Right ventricle myocardium inferior (tissue), 1 donor: Measurements from ENCODE around the gene CLCN7. TPM values are rescaled to one million over a fixed set of nuclear protein-coding genes. Genes with fewer than 3 reads are reported as not detected.
"Not testable (repeated sequence)": the region's sequence is repeated elsewhere in the genome, so short reads cannot be mapped to it uniquely, and the experiment has no call there.

Experiments
- ATAC-seq: fragments of 200-7000 bp; cut with Tn5 transposase; one replicate; pipeline ENCODE4 v1.9.1; 2020; ENCODE audit warnings: mild to moderate bottlenecking, moderate library complexity
- DNase-seq: peaks from one replicate; pipeline ENCODE4 v3.0.0; 2021; ENCODE audit errors: missing footprints
- intact Hi-C: fragments of 100-400 bp; cut with DNase I; formaldehyde crosslinking; loops from one replicate; pipeline ENCODE4 v1.11.0; 2022
- total RNA-seq: library from RNA; stranded (reverse); fragmentation: NEBNext Ultra II Directional; extraction: Animal tissue kit (Norgen Biotek cat#: 25700); gene quantifications from one replicate; pipeline ENCODE4 v1.2.1, GENCODE V29; 2021
- donor health status: DM: no; HTN: yes; CAD: no; lungs with severe emphysema.

CLCN7 gene
- total RNA-seq, 1 donor from 2014 or later: 49.5 TPM

DNA sequence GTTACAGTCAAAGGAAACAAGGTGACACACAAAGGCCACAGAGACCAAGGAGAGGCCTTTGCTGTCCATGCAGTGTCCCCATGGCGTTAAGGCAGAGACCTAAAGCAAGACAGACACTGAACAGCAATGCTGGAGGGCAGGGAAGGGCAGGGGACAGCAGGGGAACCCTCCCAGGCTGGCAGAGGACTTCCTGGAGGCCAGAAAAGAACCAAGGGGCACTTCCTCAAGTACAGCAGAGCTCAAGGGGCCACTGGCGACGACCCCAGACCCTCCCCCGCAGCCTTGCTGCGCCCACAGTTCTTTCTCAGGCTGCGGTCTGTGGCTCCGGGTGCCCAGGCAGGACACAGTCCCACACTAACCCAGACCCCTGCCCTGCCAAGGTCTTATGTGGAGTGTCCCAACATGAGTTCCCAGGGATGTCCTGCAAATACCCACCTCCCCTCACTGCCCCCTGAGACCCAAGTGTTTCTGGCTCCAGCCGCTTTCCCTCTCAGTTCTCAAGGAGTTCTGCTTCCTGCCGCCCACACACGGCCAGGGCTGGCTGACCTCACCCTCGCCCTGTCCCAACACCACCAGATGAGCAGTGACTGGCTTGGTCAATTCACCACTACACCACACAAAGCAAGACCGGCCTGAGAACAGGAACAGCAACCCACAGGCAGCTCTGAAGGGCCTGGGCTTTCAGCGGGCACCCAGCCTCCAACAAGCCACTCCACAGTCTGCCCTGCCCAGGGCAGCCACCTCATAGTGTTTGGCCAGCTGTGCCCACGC lies 4.2 kb downstream of the CLCN7 start:
- no peak for ATAC-seq
- intact Hi-C loops: loop anchor here (5.0 kb wide), 1 partner anchor 43 kb away; no protein-coding TSS in a partner anchor
- DNase-seq: no peak

DNA sequence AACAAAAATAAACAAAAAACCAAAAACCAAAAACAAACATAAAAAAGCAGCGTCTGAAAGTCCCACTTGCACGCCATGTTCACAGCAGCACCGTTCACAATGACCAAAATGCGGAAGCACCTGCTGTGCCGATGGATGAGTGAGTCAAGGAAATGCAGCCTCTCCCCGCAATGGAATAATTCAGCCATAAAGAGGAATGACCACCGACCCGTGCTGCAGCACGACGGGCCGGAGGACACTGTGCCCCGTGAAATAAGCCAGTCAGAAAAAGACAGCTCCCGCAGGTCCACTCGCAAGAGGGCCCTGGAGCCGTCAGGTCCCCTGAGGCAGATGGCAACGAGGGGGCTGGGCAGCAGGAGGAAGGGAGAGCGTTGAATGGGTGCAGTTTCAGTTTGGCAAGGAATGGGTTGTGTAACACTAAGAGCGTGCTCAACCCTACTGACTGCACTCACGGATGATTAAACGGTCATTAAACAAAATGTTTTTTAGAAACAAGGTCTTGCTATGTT lies 5.1 kb downstream of the CLCN7 start:
- DNase-seq: peak; percentile 72
- no peak for ATAC-seq
- intact Hi-C loops: loop anchor here (5.0 kb wide), 1 partner anchor 42 kb away; no protein-coding TSS in a partner anchor

DNA sequence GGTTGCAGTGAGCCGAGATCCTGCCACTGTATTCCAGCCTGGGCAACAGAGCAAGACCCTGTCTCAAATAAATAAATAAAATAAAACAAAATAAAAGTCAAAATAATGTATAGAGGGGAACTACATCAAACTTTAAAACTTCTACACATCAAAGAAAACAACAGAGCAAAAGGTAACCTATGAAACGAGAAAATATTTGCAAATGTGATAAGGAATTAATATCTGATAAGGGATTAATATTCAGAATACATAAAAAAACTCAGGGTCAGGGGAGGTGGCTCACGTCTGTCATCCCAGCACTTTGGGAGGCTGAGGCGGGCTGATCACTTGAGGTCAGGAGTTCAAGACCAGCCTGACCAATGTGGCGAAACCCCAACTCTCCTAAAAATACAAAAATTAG lies 5.7 kb downstream of the CLCN7 start:
- intact Hi-C loops, ATAC-seq, DNase-seq: not testable (repeated sequence)

DNA sequence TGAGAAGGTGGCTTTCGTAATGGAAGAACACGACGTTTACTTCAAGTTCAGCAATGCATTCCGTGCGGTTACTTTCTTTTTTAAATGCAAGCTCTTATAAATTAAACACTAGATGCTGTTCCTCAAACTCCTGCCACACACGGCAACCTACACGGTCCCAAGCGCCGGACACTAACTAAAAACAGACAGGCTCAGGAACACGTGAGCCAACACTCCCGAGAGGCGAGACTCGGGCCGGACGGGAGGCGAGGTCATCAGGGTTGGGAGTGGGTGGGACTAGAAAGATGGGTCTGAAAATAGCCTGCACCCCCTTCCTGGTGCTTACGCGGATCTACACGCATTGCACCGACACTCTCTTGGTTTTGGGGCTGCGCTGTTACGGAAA lies 6.4 kb downstream of the CLCN7 start:
- intact Hi-C loops: no loop called here
- ATAC-seq (no peak), DNase-seq (no peak)

DNA sequence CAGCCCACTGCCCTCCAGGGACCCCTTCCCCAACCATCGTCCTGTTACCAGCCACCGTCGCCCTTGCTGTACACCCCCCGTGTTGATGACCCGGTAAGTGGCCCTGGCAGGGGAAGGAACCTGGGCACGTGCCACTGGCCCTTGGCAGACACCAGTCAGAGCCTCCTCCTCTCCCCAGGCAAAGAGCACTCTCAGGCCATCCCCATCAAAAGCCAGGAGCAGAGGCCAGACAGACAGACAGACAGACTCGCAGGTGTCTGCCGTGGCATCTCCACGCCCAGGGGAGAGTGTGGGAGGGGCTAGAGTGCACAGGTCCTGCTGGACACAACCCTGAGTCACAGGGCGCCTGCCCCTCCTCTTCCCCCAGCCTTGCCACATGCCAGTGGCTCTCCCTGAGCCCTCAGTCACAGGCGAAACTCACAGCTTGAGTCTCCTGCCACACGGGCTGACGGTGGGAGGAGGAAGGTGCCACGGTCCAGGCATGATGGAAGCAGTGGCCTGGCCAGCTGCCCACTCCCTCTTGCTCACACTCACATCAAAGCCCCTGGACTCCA lies 7.8 kb downstream of the CLCN7 start:
- intact Hi-C loops: no loop called here
- ATAC-seq: peak; percentile 14

DNA sequence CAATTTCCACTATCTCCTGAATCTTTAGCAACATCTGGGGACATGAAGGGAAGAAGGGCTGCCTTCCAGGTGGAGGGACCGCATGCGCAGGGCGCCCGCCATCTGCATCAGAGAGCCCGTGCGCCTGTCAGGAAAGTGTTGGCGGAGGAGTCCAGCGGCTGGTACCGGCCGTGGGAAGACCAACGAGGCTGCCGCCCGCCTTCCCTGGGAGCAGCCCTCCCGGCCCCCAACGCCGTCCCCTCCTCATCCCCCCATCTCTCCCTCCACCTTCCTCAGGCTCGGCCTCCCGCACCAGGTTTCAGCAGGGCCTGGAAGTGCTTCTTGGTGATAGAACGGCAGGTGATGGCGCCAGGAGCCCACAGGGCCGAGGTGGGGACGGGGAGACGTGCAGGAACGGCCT lies 8.8 kb downstream of the CLCN7 start:
- ATAC-seq: no peak
- DNase-seq: no peak
- intact Hi-C loops: no loop called here

More for the DNA sequence above, 7.8 kb downstream of the CLCN7 start:
- no peak for DNase-seq

DNA sequence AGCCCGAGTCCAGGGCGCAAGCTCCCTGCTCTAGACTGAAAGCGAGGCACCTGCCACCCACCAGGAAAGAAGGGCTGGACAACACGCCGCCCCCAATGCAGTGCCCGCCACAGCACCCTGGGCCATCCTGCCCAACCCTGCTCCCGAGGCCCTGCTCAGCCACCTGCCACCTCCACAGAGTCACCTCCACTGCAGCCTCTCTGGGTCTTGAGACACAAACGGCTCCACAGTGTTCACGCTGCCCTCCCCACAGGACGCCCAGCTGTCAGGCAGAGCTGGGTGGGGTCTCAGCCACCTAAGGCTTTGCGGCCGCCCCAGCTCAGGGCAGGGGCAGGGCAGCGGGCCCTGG lies 9.3 kb downstream of the CLCN7 start:
- no peak for DNase-seq
- ATAC-seq: no peak
- intact Hi-C loops: no loop called here

DNA sequence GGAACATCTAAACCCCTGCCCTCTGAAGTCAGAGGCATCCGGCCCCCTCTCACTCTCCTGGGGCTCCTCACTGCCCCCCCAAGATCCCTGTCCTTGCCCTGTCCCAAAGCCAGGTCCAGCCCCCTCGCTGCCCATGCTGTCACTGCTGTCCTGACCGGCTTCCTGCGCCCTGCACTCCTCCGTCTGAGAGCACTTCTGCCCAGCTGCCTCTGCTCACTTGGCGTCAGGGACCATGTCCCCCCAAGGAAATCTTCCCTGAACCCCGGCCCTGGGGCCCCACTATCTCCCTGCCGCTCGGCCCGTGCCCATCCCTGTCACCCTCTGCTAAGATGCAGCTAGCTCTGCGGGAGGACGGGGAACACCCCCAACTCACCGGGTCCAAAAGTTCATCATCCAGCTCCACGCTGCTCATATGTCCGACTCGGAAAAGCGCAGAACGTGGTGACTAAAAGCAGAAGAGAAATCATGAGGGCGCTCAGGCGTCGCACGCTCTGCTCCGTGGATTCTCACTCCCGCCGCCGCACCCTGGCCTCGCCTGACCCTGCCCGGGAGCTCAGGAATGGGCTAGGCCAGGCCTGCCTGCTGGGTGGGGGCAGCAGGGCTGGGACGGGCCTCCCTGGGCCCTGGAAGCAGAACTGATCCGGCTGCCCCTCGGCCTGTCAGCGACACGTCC lies 9.8 kb downstream of the CLCN7 start:
- DNase-seq (no peak), ATAC-seq (no peak)
- intact Hi-C loops: no loop called here

DNA sequence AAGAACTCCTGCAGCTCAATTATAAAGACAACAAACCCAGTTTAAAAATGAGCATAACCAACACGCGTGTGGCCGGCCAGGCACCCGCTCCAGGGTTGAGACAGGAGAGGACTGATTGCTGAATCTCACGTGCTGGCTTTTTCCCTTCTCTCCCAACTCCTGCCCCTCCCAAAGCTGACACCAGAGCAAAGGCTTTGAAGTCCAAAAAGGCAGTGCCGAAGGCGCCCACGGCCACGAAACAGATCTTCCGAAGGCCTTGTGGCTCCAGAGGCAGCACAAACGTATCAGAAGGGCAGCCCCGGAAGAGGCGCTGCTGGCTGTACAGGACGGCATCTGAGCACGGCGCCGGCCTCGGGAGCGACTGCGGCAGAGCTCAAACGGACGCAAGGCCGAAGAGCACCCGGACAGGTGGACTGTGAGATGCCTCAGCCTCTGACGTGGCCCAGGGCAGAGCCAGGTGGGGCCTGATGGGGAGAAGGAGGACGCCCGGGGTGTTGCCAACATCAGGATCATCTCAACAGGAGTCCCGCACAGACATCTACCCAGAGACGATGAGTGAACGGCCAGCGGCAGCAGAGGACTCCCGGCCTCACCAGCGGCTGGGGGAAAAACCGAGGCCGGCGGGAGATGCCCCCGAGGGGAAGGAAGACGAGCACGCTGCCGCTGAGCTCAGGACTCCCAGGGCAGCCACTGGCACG lies 10.5 kb downstream of the CLCN7 start:
- intact Hi-C loops: no loop called here
- ATAC-seq (no peak), DNase-seq (no peak)

DNA sequence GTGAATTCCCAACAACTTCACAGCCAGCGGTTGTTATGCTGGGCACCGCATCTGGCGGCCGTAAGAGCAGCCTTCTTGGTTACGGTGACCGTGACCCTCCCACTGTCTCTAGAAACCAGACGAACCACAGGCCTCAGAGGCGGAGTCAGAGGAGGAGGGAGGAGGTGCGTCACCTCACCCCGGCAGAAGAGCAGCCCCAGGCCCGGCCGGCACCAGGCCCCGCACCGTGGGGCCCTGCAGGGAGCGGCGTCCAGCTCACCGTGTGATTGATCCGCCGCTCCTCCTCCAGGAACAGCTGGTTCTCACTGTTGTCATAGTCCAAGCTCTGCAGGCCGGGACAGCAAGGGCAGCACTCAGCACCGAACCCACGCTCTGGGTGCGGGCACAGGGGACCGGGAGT lies 13.7 kb downstream of the CLCN7 start:
- no peak for DNase-seq

DNA sequence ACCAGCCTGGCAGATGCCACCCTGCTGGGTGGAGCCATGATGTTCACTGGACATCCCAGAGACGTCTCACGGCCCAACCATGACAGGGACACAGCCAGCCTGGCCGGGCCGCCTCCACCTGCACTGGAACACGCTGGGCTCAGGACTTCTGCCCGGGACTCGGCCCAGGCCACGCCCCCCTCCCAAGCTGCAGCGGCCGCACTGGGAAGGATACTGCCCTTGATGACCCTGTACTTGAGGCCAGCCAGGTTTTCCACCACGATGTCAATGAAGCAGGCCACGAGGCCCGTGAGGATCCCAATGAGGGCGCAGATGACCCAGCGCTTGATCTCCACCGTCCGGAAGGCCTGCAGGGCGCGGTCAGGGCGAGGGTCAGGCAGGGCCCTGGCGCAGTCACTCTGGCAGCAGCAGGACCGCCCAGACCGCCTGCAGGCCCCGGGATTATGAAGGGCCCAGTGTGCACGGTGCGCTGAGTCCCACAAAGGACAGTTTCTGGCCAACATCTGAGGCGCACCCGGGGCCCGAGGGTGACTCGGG lies 14.2 kb downstream of the CLCN7 start:
- peak; percentile 63 for DNase-seq
- intact Hi-C loops: no loop called here
- ATAC-seq: no peak

More for the DNA sequence above, 13.7 kb downstream of the CLCN7 start:
- ATAC-seq: no peak
- intact Hi-C loops: no loop called here

DNA sequence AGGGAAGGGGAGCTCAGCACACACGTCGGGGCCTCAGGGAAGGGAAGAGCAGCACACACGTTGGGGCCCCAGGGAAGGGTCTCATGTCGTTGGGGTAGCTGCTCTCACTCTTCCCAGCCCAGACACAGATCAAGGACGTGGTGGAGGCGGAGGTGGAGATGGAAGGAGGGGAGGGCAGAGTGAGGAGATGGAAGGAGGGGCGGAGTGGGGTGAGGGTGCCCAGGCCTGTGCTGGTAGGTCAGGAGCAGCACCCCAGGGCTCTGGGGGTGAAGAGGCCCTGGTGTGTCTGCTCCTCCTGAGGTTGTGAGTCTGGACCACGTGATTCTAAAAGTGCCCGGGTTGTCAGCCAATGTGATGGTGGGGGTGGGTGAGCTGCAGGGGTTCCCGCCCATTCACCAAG lies 14.9 kb downstream of the CLCN7 start:
- intact Hi-C loops: no loop called here
- ATAC-seq (no peak), DNase-seq (no peak)

DNA sequence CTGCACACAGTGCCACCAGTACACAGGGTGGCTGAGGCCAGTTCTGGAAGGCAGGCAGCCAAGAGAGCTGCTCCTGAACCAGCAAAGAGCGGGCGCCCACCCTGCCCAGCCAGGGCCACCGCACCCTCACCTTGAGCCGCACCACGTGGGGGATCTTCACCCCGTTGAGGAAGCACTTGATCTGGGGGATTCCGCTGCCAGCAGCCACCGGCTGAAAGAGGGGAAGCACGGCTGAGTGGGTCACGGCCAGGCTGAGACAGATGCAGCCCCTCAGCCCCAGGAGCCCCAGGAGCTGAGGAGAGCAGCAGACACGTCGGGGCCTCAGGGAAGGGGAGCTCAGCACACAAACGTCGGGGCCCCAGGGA lies 15.9 kb downstream of the CLCN7 start:
- DNase-seq (peak; percentile 23), ATAC-seq (no peak)
- intact Hi-C loops: no loop called here

DNA sequence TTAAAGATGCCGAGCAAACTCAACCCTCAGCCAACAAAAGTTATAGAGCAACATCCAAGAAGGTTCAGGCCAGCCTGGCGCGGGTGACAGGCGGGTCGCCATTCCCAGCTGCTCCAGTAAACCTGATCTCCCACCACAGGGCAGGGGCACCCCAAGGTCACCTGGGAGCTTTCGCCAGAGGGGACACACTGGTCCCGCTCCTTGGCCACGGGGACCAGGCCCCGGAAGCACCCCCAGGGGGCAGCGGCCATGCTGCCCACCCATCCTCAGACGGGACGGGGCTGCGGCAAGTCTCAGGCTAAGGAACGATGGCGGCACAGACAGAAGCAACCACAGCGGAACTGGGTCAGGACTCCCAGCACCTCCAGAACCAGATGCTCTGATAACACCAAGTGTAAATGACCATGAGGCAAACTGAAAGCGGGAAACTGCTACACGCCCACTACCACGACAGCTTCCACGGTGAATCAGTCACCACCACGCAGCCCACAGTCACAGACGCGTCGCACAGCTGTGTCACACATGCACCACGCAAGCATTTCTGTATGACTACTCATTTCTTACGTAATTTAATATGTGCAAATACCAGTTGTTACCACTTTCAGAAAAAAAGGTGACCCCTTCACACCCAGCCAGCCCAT lies 16.4 kb downstream of the CLCN7 start:
- intact Hi-C loops: no loop called here
- DNase-seq (peak; percentile 32), ATAC-seq (no peak)

DNA sequence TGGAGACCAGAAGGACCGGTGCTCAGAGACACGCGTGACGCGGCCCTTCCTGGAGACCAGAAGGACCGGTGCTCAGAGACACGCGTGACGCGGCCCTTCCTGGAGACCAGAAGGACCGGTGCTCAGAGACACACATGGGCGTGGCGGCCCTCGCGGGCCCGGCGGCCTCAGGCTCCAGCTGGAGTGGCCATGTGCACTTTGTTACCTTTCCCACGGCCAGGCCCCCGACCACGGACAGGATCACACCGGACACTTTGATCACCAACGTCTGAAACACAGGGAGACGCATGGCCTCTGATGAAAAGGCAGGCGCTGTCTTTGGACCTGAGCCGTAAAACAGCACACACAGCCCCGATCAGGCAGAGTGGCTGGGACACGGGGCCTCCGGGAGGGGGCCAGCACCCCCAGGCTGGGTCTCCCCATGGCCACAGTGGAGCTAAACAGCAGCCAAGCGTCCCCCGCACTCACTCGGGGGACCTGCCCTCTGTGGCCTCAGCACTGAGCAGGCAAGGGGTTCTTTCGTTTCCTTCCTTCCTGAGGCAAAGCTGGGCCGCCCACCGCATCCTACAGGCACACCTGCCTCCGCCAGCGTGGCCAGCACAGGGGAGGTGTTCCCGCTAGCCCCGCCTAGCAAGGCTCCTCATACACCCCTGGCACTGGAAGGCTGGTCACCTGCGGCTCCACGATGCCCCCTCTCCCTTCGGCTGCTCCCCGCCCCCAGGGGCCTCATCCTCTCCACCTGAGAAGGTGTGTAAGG lies 17.2 kb downstream of the CLCN7 start:
- intact Hi-C loops: no loop called here
- no peak for ATAC-seq
- DNase-seq: peak; percentile 64

DNA sequence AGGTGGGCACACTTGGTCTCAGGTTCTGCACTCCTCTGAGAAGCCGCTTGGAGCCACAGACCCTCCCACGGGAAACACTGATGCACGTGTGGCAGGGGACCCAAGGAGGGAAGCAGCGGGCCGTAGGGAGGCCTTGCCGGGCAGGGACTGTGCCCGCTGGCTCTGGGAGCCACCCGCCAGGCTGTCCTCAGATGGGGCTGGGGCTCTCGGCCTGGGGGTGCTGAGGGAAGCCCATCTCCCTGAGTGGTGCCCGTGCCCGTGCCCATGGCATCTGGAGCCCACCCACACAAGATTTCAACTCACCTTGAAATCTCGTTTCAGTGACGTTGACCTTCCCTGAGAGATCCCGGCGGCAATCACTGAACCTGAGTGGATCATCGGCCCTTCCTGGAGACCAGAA lies 17.9 kb downstream of the CLCN7 start:
- intact Hi-C loops: no loop called here
- peak; percentile 55 for DNase-seq
- no peak for ATAC-seq

DNA sequence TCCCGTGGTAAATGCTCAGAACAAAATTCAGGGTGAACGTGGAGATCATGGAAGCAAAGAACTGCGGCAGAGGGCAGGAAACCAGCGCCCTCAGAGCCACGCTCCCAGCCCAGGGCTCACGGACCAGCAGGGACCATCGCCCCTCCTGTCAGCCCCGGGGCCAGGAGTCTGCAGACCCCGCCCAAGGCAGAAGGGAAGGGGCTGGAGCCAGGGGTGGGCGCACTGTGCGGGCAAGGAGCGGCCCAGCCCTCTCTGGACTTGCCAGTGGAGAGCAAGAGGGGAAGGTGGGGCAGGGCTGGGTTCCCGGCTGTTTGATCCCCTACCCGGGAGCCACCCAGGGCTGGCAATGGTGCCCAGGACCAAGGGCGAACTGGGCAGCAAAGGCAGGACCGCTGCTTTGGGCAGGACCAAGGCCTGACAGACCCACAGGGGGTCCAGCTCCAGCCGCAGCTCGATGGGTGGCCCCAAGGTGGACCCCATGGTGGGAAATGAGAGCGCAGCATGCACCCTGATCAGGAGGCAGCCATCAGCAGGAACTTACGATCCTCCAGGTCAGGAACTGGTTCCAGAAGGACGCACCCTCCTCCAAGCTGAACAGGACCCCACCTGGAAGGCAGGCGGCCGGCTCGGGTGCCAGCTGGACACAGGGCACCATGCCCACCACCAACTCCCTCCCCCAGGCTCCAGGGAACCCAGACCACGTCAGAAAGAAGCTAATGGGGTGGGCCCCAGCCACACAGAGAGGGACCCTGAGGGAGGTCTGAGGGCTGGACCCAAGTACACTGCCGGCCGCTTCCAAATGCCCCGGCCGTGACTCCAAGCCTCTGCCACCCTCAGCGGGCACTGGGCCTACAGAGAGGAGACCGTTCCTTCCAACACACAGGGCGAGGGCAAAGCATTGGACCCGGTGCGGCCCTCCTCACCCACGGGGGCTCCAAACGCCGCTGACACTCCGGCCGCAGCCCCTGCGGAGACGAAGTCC lies 19.3 kb downstream of the CLCN7 start:
- DNase-seq (peak; percentile 47), ATAC-seq (no peak)
- intact Hi-C loops: no loop called here
